HepG2 (cell line): ENCODE results near the gene NCOA6. TPM values are rescaled to one million over a fixed set of nuclear protein-coding genes. Genes with fewer than 3 reads are reported as not detected.

ENCODE experiments used
- DR1 ChIP-seq: sonication (generic); formaldehyde crosslinking; IDR thresholded peaks from 2 replicates; pipeline ENCODE4 v1.8.0; 2021; ENCODE audit warnings: mild to moderate bottlenecking, missing genetic modification reagents, inconsistent platforms
- EED ChIP-seq: sonication (generic); formaldehyde crosslinking; IDR thresholded peaks from 2 replicates; pipeline ENCODE4 v1.5.0; 2020; ENCODE audit warnings: mild to moderate bottlenecking, missing genetic modification reagents
- HOXA7 ChIP-seq: sonication (generic); formaldehyde crosslinking; IDR thresholded peaks from 2 replicates; pipeline ENCODE4 v1.8.1; 2022; ENCODE audit warnings: mild to moderate bottlenecking, missing genetic modification reagents, moderate library complexity
- KDM4B ChIP-seq: sonication (generic); formaldehyde crosslinking; IDR thresholded peaks from 2 replicates; pipeline ENCODE4 v1.4.0; 2020; ENCODE audit warnings: missing genetic modification reagents
- MIER3 ChIP-seq: IDR thresholded peaks from 2 replicates; pipeline ENCODE4 v1.6.1; 2016; ENCODE audit warnings: missing compliant biosample characterization, borderline replicate concordance
- NR2F2 ChIP-seq: IDR thresholded peaks from 2 replicates; pipeline ENCODE4 v1.6.1; 2012; ENCODE audit warnings: low read depth, inconsistent platforms, borderline replicate concordance
- NRL ChIP-seq: sonication (generic); formaldehyde crosslinking; IDR thresholded peaks from 2 replicates; pipeline ENCODE4 v1.5.0; 2020; ENCODE audit warnings: missing genetic modification reagents, mild to moderate bottlenecking, moderate library complexity, borderline replicate concordance
- POLR2G ChIP-seq: fragments of 200-400 bp; formaldehyde crosslinking; IDR thresholded peaks from 2 replicates; pipeline ENCODE4 v1.6.1; 2018; ENCODE audit warnings: mild to moderate bottlenecking, low read depth, low read length, moderate library complexity
- RCOR2 ChIP-seq: IDR thresholded peaks from 2 replicates; pipeline ENCODE4 v1.6.1; 2016; ENCODE audit warnings: missing biosample characterization, missing genetic modification reagents
- REXO4 ChIP-seq: sonication (generic); formaldehyde crosslinking; IDR thresholded peaks from 2 replicates; pipeline ENCODE4 v1.8.0; 2022; ENCODE audit warnings: missing genetic modification reagents, mild to moderate bottlenecking, borderline replicate concordance
- ZBTB42 ChIP-seq: sonication (generic); formaldehyde crosslinking; IDR thresholded peaks from 2 replicates; pipeline ENCODE4 v1.5.0; 2020; ENCODE audit warnings: mild to moderate bottlenecking, missing genetic modification reagents
- ZNF432 ChIP-seq: sonication (generic); formaldehyde crosslinking; IDR thresholded peaks from 2 replicates; pipeline ENCODE4 v1.5.0; 2020; ENCODE audit warnings: missing genetic modification reagents, mild to moderate bottlenecking, borderline replicate concordance
- ZNF644 ChIP-seq: IDR thresholded peaks from 2 replicates; pipeline ENCODE4 v1.6.1; 2016; ENCODE audit warnings: low read depth
- ZNF709 ChIP-seq: sonication (generic); formaldehyde crosslinking; IDR thresholded peaks from 2 replicates; pipeline ENCODE4 v1.5.0; 2020; ENCODE audit warnings: mild to moderate bottlenecking, missing genetic modification reagents
- polyA plus RNA-seq, 8 experiments: library from polyadenylated mRNA; depleted of rRNA in 3 of 8; stranded (reverse) in 7 of 8; unstranded in 1 of 8; fragments of >200 nt; fragmentation: Illumina TruSeq in 4 of 8; extraction: Trizol in 4 of 8; gene quantifications; 2 replicates each; pipeline versions ENCODE4 v1.2.1 to v1.2.3, GENCODE V29; 2011 to 2016; ENCODE audit warnings: low read depth in 4 of 8, missing spikeins in 1 of 8, mixed read lengths in 1 of 8; ENCODE audit not compliant: insufficient read depth in 1 of 8
- total RNA-seq, 5 experiments: library from RNA; depleted of rRNA; stranded (reverse); fragments of >200 nt; fragmentation: Illumina TruSeq; extraction: Trizol; gene quantifications; 2 replicates each; pipeline ENCODE4 v1.2.3, GENCODE V29; 2016; ENCODE audit warnings: low read depth in 1 of 5
- TF ChIP-seq, protein P1 (sequence below): sonication (generic); formaldehyde crosslinking; IDR thresholded peaks from 2 replicates; pipeline ENCODE4 v1.8.0; 2022; ENCODE audit warnings: missing genetic modification reagents, mild to moderate bottlenecking, moderate library complexity, borderline replicate concordance
- TF ChIP-seq, protein P2 (sequence below): sonication (generic); formaldehyde crosslinking; IDR thresholded peaks from 2 replicates; pipeline ENCODE4 v1.4.0; 2020; ENCODE audit warnings: mild to moderate bottlenecking, missing genetic modification reagents
- TF ChIP-seq, protein P3 (sequence below): sonication (generic); formaldehyde crosslinking; IDR thresholded peaks from 2 replicates; pipeline ENCODE4 v1.4.0; 2020; ENCODE audit warnings: missing genetic modification reagents
- TF ChIP-seq, protein P4 (sequence below): sonication (generic); formaldehyde crosslinking; IDR thresholded peaks from 2 replicates; pipeline ENCODE4 v1.5.1; 2020; ENCODE audit warnings: missing genetic modification reagents, mild to moderate bottlenecking, borderline replicate concordance

The NCOA6 gene
- total and polyA plus RNA-seq, 2 of the 13 experiments (the other 11 are each of a cell fraction or from before 2014, with no cell fraction given): 11.2 to 29.3 TPM

DNA sequence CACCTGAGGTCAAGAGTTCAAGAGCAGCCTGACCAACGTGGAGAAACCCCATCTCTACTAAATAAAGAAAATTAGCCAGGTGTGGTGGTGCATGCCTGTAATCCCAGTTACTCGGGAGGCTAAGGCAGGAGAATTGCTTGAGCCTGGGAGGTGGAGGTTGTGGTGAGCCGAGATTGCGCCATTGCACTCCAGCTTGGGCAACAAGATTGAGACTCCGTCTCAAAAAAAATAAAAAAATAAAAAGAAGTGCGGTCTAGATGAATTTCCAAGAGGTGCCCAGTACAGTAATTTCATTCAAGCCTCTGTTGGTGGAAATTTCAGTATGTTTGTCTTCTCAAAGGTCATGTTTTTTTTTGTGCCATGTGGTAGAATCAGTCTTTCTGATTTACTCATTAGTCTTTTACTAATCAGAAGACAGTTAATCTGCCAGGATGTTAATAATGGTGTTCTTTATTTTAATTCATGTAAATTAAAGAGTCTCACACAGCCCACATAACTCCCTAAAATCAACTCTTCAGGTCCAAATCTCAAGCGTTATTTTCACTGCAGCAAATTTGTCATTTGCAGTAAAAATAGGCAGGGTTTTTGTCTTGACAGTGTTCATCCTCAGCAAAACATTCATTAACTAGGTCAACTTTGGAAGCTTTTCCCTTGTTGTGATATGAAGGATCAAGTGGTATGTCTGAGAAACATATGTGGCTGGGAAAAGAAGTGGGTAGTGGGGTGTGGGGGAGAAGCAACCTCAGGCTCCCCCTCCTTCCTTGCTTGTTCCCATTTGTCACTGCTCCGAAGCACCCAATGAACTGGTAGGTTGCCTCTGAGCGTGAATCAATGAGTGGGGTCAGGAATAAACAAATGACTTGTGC is 108.0 kb downstream of the NCOA6 start (continued):
- TF ChIP-seq, protein P1, sequence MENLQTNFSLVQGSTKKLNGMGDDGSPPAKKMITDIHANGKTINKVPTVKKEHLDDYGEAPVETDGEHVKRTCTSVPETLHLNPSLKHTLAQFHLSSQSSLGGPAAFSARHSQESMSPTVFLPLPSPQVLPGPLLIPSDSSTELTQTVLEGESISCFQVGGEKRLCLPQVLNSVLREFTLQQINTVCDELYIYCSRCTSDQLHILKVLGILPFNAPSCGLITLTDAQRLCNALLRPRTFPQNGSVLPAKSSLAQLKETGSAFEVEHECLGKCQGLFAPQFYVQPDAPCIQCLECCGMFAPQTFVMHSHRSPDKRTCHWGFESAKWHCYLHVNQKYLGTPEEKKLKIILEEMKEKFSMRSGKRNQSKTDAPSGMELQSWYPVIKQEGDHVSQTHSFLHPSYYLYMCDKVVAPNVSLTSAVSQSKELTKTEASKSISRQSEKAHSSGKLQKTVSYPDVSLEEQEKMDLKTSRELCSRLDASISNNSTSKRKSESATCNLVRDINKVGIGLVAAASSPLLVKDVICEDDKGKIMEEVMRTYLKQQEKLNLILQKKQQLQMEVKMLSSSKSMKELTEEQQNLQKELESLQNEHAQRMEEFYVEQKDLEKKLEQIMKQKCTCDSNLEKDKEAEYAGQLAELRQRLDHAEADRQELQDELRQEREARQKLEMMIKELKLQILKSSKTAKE (CRISPR knock-in tag): no peak
- TF ChIP-seq KDM4B (no peak), MIER3 (peak; percentile 40; the same call in 1 of the 2 replicates), HOXA7 (no peak), POLR2G (no peak), NRL (CRISPR knock-in tag) (no peak), REXO4 (CRISPR knock-in tag) (no peak), ZNF709 (CRISPR knock-in tag) (no peak), ZNF644 (CRISPR knock-in tag) (peak; percentile 60; the same call in 1 of the 2 replicates), DR1 (CRISPR knock-in tag) (no peak), EED (no peak), RCOR2 (CRISPR knock-in tag) (peak; percentile 98), ZBTB42 (CRISPR knock-in tag) (no peak), NR2F2 (no peak), ZNF432 (CRISPR knock-in tag) (no peak)
- TF ChIP-seq, protein P2, sequence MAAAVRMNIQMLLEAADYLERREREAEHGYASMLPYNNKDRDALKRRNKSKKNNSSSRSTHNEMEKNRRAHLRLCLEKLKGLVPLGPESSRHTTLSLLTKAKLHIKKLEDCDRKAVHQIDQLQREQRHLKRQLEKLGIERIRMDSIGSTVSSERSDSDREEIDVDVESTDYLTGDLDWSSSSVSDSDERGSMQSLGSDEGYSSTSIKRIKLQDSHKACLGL (CRISPR knock-in tag): no peak
- TF ChIP-seq, protein P3, sequence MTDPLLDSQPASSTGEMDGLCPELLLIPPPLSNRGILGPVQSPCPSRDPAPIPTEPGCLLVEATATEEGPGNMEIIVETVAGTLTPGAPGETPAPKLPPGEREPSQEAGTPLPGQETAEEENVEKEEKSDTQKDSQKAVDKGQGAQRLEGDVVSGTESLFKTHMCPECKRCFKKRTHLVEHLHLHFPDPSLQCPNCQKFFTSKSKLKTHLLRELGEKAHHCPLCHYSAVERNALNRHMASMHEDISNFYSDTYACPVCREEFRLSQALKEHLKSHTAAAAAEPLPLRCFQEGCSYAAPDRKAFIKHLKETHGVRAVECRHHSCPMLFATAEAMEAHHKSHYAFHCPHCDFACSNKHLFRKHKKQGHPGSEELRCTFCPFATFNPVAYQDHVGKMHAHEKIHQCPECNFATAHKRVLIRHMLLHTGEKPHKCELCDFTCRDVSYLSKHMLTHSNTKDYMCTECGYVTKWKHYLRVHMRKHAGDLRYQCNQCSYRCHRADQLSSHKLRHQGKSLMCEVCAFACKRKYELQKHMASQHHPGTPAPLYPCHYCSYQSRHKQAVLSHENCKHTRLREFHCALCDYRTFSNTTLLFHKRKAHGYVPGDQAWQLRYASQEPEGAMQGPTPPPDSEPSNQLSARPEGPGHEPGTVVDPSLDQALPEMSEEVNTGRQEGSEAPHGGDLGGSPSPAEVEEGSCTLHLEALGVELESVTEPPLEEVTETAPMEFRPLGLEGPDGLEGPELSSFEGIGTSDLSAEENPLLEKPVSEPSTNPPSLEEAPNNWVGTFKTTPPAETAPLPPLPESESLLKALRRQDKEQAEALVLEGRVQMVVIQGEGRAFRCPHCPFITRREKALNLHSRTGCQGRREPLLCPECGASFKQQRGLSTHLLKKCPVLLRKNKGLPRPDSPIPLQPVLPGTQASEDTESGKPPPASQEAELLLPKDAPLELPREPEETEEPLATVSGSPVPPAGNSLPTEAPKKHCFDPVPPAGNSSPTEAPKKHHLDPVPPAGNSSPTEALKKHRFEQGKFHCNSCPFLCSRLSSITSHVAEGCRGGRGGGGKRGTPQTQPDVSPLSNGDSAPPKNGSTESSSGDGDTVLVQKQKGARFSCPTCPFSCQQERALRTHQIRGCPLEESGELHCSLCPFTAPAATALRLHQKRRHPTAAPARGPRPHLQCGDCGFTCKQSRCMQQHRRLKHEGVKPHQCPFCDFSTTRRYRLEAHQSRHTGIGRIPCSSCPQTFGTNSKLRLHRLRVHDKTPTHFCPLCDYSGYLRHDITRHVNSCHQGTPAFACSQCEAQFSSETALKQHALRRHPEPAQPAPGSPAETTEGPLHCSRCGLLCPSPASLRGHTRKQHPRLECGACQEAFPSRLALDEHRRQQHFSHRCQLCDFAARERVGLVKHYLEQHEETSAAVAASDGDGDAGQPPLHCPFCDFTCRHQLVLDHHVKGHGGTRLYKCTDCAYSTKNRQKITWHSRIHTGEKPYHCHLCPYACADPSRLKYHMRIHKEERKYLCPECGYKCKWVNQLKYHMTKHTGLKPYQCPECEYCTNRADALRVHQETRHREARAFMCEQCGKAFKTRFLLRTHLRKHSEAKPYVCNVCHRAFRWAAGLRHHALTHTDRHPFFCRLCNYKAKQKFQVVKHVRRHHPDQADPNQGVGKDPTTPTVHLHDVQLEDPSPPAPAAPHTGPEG (CRISPR knock-in tag): no peak
- TF ChIP-seq, protein P4, sequence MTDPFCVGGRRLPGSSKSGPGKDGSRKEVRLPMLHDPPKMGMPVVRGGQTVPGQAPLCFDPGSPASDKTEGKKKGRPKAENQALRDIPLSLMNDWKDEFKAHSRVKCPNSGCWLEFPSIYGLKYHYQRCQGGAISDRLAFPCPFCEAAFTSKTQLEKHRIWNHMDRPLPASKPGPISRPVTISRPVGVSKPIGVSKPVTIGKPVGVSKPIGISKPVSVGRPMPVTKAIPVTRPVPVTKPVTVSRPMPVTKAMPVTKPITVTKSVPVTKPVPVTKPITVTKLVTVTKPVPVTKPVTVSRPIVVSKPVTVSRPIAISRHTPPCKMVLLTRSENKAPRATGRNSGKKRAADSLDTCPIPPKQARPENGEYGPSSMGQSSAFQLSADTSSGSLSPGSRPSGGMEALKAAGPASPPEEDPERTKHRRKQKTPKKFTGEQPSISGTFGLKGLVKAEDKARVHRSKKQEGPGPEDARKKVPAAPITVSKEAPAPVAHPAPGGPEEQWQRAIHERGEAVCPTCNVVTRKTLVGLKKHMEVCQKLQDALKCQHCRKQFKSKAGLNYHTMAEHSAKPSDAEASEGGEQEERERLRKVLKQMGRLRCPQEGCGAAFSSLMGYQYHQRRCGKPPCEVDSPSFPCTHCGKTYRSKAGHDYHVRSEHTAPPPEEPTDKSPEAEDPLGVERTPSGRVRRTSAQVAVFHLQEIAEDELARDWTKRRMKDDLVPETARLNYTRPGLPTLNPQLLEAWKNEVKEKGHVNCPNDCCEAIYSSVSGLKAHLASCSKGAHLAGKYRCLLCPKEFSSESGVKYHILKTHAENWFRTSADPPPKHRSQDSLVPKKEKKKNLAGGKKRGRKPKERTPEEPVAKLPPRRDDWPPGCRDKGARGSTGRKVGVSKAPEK (CRISPR knock-in tag): no peak
